ENCODE measurements around the gene SPRED2. TPM values are rescaled to one million over a fixed set of nuclear protein-coding genes. Genes with fewer than 3 reads are reported as not detected.

The SPRED2 gene
- total RNA-seq, 4 donors from 2014 or later: 13.7 to 25.3 (median 17.8) TPM

- TF ChIP-seq CTCF (IDR thresholded peaks at IDR 0.05; ENCODE audit: low read depth): no peak
These were observed 64.9 kb downstream of the SPRED2 start for GRCh38 chr2:65367524-65367923.

GRCh38 chr2:65366595-65367125, 65.7 kb downstream of the SPRED2 start:
- no peak for TF ChIP-seq CTCF (IDR thresholded peaks at IDR 0.05; ENCODE audit: low read depth)

- TF ChIP-seq CTCF (IDR thresholded peaks at IDR 0.05; ENCODE audit: low read depth): no peak
These were observed 67.2 kb downstream of the SPRED2 start for GRCh38 chr2:65364986-65365733.

- no peak for TF ChIP-seq CTCF (IDR thresholded peaks at IDR 0.05; ENCODE audit: low read depth)
These were observed 68.3 kb downstream of the SPRED2 start for GRCh38 chr2:65363879-65364666.

- TF ChIP-seq CTCF (IDR thresholded peaks at IDR 0.05; ENCODE audit: low read depth): no peak
These were observed 70.8 kb downstream of the SPRED2 start for GRCh38 chr2:65361623-65362022.

GRCh38 chr2:65360441-65360840, 72.0 kb downstream of the SPRED2 start:
- TF ChIP-seq CTCF (IDR thresholded peaks at IDR 0.05; ENCODE audit: low read depth): no peak

Measured in subcutaneous adipose tissue (tissue), 4 donors.